ENCODE results near the gene IFIH1.

IFIH1 gene

DNA sequence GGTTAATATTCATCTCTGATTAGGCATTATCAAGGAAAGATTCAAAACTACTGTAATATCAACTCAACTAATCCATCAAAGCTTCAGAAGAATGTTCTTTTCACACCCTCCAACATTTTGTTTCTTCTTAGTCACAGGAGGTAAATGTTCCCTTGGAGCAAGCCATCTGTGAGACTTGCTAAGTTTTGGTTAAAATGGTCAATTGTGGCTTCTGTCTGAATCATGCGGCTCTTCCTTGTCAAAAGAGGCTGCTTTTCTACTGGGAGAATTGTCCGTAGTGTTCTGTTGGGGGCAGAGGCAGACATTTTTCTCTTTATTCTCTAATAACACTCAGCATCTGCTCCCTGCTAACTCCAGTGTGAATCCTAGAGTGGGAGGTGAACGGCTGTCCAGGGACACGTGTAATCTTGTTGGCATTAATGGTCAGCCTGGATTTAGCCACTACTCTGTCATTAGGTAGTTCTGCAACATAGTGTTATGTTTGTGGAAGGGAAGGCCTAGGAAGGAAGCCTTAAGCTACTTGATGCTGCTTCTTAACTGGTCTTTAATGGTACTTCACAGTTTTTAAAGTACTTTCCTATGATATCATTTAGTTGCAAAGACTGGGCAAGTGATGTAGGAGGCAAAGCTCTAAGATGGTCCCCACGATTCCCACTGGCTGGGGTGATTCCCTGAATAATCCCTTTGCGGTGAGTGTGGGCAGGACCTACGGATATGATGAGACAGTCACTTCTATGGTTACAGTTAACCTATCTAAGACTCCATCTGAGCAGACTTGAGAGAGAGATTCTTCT is 52.6 kb downstream of the IFIH1 start:
- peak in 1 of 2 donors; percentile 31 for DNase-seq (ENCODE audit: low read depth in 2 of 2)
- TF ChIP-seq, protein P1, sequence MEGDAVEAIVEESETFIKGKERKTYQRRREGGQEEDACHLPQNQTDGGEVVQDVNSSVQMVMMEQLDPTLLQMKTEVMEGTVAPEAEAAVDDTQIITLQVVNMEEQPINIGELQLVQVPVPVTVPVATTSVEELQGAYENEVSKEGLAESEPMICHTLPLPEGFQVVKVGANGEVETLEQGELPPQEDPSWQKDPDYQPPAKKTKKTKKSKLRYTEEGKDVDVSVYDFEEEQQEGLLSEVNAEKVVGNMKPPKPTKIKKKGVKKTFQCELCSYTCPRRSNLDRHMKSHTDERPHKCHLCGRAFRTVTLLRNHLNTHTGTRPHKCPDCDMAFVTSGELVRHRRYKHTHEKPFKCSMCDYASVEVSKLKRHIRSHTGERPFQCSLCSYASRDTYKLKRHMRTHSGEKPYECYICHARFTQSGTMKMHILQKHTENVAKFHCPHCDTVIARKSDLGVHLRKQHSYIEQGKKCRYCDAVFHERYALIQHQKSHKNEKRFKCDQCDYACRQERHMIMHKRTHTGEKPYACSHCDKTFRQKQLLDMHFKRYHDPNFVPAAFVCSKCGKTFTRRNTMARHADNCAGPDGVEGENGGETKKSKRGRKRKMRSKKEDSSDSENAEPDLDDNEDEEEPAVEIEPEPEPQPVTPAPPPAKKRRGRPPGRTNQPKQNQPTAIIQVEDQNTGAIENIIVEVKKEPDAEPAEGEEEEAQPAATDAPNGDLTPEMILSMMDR (IDR thresholded peaks at IDR 0.05; ENCODE audit: low read depth, low read length) = no peak
- no peak overlapping the region for H3K4me3 ChIP-seq (replicated peaks in 1 of 2; ENCODE audit: low read depth in 2 of 2, low read length in 2 of 2)

DNA sequence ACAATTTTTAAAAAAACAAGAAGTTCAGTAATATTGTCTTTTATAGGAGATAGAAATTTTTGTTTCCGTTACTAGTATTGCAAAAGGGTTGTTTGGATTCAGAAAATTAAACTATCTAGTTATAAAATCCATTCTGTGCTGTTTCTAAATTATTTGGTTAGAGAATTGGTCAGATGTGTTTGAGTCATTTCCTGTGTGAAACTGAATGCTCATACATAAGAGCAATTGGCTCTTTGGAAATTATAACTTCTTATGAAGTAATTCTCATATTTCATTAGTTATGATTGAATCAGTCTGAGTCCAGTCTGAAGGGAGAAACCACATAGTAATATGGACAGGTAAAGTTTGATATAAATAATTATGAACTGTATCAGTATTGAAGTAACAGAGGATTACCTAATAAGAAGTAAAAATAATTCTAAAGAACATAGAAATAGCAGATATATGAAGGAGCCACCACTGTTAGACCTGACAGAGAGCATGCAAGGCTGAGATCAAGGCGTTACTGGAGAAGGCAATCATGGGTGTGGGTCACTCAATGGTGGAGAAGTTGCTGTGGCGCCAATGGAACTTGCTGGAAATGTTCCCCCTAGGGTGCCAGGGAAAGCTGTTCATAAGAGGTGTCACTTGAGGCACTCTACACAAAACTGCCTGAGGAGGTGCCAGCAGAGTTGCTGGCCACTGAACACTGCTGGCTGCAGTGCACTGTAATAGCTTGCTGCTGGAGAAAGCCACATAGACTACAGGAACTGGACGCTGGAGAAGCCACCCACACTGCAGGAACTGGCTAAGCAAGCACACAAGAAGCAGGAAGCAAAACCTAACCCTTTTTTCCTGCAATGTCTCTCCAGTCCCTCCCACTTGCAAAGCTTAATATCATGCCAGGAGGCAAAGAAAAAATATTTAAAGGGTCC is 57.2 kb downstream of the IFIH1 start:
- TF ChIP-seq, protein P1 (IDR thresholded peaks at IDR 0.05; ENCODE audit: low read depth, low read length) = no peak
- peak; percentile 79 to 81 for DNase-seq (ENCODE audit: low read depth in 2 of 2)
- peak overlapping the region in 1 of 2 donors; percentile 33 for H3K4me3 ChIP-seq (replicated peaks in 1 of 2; ENCODE audit: low read depth in 2 of 2, low read length in 2 of 2)

DNA sequence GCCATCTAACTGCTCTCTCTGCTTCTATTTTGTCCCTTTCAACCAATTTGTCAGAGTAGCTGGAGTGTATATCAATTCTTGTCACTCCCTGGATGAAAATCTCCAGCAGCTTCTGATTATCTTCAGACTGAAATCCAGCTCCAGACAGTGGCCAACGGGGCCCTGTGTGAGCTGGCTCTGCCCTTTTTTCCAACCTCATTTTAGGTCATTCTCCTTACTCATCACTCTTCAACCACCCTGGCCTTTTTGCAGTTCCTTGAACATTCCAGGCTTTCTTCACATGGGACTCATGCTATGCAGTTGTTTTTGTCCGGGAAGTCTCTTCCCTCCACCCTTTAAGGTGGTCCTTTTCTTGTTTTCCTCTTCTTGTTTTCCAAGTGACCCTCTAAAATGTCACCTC is 59.8 kb downstream of the IFIH1 start:
- peak; percentile 49 to 51 for DNase-seq (ENCODE audit: low read depth in 2 of 2)
- TF ChIP-seq, protein P1 (IDR thresholded peaks at IDR 0.05; ENCODE audit: low read depth, low read length) = no peak
- no peak overlapping the region for H3K4me3 ChIP-seq (replicated peaks in 1 of 2; ENCODE audit: low read depth in 2 of 2, low read length in 2 of 2)

DNA sequence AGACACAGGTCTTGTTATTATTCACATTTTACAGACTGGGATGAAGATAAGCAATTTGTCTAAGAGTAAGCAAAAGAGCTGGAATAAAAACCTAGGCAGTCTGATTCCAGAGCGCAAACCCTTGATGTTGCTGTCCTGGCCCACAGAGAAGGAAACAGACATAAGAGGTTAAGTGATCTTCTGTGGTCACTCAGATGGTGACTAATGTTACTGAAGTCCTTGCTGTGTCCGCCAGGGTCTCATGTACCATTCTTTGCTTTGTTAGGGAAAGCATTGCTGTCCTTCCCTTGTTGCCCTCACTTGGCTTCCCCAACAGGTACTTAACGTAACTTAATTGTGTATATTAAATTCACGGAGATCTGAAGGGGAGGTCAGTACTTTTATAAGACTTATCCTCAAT is 60.3 kb downstream of the IFIH1 start:
- peak in 1 of 2 donors; percentile 23 for DNase-seq (ENCODE audit: low read depth in 2 of 2)
- TF ChIP-seq, protein P1 (IDR thresholded peaks at IDR 0.05; ENCODE audit: low read depth, low read length) = no peak
- no peak overlapping the region for H3K4me3 ChIP-seq (replicated peaks in 1 of 2; ENCODE audit: low read depth in 2 of 2, low read length in 2 of 2)

DNA sequence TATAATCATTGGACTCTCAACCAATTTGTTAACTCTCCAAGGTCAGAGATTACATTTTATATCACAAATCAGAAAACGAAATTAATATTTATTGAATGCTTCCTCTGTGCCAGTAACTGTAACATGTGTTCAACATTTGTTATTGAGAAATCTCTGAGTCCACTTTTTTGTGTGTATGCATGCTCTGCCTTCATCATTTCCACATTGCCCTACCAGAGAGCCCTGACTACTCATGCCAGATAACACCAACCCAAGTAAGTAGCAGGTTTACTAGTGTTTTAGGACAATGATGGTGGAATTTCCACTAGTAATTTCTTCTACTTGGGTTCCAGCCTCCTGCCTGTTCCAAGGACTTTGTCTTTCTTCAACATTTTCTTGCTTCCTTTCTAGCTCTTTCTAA is 61.1 kb downstream of the IFIH1 start:
- no peak overlapping the region for H3K4me3 ChIP-seq (replicated peaks in 1 of 2; ENCODE audit: low read depth in 2 of 2, low read length in 2 of 2)
- TF ChIP-seq, protein P1 (IDR thresholded peaks at IDR 0.05; ENCODE audit: low read depth, low read length) = no peak
- peak in 1 of 2 donors; percentile 50 for DNase-seq (ENCODE audit: low read depth in 2 of 2)

DNA sequence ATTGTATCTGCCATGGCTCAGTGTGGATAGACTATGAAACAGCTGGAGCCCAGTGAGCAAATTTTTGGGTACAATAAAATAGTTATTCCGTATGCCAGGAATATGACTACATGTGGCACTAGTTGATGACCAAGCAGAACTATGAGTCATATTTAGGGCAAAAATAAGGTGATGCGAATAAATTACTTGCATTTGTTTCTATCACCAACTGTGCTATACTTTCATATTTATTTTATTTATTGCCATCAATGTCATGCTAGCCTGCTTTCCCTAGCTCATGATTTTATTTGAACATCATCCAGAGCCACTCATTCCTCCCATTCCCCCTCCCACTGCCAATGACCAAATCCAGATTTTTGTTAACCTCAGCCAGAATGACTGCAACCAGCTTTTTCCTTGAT is 61.9 kb downstream of the IFIH1 start:
- TF ChIP-seq, protein P1 (IDR thresholded peaks at IDR 0.05; ENCODE audit: low read depth, low read length) = no peak
- DNase-seq (ENCODE audit: low read depth in 2 of 2) = peak; percentile 31 to 45

More for the DNA sequence above, 61.9 kb downstream of the IFIH1 start:
- no peak overlapping the region for H3K4me3 ChIP-seq (replicated peaks in 1 of 2; ENCODE audit: low read depth in 2 of 2, low read length in 2 of 2)

Data from cardiac fibroblast (primary cell).